GM18867 (cell line): ENCODE results near the gene RB1.
"Not testable (repeated sequence)": the region's sequence is repeated elsewhere in the genome, so short reads cannot be mapped to it uniquely, and the experiment has no call there.

Experiments used
- ATAC-seq: cut with Tn5 transposase; IDR thresholded peaks from one replicate; pipeline ENCODE4 v1.9.1; 2021; ENCODE audit warnings: mild to moderate bottlenecking, moderate library complexity; ENCODE audit not compliant: unreplicated experiment

RB1 gene

DNA sequence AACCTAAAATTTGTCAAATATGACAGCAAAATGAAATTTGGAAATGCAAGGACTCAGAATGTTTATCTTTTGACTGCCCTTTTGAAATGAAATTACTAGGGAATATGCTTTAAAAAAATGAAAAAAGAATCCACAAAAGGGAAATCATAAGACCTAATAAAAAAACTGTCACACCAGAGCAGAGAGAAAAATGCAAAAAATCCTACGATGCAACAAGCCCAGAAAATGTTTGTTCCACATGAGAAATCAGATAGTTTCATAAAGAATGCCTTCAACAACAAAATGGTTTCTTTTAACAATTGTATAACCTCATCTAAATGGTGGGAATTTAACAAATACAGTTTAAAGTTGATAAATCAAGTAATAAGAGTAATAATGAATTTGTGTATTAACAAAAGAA, 101.4 kb downstream of the RB1 start:
- no peak for ATAC-seq

DNA sequence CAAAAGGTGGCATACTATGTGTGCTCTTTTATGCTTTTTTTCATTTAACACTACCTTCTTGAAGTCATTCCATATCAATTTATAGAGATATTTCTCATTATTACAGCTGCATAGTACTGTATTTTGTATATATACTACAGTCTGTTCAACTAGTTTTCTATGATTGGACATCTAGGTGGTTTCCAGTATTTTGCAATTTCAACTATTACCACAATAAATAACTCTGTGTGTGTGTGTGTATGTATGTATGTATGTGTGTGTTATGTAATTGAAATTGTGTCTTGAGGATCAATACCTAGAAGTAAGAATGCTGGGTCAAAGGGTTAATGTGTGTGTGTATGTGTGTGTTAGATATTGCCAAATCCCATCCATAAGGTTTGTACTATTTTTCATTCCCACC, 102.3 kb downstream of the RB1 start:
- no peak for ATAC-seq

DNA sequence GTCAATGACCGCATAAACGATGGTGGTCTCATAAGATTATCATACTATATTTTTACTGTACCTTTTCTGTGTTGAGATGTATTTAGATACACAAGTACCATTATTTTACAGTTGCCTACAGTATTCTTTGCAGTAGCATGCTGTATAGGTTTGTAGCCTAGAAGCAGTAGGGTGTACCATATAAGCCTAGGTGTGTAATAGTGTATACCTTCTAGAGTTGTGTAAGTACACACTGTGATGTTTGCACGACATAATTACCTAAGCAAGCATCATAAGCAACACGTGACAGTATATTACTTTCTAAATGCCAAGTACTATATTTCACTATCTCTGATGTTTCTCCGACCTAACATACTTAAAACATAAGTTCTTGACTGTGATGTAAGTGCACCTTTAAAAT, 106.6 kb downstream of the RB1 start:
- no peak for ATAC-seq

DNA sequence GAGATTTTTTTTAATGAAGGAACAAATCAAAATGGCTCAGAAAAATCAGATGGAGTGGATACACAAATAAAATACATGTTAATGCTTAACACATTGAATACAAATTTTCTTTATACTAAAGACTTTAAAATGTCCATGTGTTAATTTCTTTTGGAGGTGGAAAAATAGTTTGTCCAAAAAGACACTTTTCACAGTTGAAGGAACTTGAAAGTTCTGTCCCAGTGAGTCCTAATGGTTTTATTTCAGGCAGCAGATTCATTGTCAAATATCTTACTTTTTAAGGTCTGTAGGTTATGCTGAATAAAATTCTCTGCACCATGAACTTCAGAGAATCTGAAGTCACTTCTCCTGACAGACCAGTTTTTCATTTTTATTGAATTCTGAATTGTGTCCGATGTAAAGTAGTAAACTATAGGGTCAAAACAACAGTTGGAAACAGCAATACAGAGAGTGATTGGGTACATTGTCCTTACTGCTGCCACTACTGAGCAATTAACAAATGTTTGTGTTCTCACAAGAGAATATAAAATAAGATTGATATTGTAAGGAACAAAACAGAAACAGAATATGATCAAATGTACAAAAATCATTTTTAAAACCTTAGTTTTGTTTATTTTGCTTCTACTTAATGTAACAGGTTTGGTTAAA, 107.7 kb downstream of the RB1 start:
- no peak for ATAC-seq

DNA sequence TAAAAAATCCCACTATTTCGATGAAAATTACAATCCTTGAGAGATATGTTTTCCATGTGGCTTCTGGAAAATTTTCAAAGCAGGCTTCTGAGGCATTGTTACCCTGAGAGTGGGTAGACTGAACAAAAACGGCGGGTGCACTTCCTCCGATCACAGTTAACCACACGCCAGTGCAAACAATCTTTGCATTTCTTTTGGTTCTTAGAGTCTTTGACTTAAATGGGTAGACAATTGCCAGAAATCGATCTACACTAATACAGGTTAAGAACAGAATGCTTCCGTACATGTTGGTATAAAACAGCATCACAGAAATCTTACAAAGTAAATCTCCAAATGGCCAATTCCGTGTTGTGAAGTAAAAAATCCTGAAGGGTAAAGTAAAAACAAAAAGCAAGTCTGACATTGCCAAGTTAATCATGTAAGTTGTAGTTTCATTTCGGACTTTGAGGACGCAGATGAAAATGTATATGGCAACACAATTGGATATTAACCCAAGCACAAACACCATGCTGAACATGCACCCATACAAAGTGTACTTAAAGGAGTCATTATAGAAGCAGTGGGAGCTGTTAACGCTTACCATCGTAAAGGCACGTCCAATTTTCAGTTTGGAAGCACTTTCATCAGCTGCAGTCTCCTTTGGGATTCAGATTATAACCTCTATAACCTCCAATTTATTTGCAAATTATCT, 108.4 kb downstream of the RB1 start:
- ATAC-seq = no peak

DNA sequence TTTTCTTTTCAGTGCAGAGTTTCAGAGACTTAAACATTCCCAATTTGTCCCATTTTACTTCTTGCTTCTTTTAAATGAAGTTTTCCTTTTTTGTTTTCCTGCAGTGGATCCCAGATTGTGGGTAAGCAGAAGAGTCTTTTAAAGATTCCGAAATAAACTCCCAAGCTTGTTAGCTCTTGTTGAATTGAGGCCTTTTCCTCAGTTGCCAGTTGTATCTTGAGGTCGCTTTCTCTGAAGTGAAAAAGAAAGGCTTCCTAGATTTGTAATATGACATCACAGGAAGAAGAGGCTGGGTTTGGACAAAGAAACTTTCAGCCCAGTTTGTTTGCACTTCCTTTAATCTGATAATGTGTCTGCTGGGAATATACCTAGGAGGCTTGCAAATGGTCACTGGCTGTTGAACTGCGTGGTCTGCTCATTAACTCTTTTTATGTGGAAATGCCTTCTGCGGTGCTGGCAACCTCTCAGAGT, 109.4 kb downstream of the RB1 start, which contains the start of gene LPAR6:
LPAR6 (minus strand) TSS at position 233 of the 471 bp plus-strand sequence. CDS start 690 bp downstream, outside the sequence.
- ATAC-seq = no peak

DNA sequence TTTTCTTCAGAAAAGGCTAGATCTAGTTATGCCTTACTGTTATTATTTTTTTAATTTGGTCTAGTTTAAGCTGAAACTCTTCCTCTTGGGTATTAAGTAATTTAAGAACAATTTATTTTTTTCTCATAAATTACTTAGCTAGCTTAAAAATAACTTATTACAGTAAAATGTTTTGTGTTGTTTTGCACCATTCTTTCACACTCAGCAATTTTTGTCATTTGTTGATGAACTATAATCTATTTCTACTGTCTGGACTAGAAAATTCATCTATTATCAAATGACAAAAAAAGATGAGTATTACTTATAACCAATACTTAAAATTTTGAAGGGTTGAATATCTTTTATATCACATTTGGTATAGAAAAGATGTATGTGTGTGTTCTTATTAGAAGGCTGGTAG, 111.0 kb downstream of the RB1 start:
- no peak for ATAC-seq

DNA sequence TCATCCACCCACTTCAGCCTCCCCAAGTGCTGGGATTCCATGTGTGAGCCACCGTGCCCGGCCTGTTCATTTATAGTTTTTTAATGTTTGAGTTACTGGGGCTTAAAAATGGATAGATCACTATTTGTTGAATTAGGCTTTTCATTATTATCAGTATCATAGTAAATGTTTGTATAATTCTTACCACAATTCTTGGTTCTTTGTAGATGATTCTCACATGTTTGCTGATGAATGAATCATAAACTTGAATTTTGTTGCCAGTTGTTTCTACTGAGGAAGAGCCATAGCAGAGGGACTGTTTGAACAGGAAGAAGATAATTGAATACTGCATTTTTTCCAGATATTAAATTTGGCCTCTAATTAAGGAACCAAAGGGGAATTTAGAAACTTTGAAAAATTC, 112.0 kb downstream of the RB1 start:
- no peak for ATAC-seq

DNA sequence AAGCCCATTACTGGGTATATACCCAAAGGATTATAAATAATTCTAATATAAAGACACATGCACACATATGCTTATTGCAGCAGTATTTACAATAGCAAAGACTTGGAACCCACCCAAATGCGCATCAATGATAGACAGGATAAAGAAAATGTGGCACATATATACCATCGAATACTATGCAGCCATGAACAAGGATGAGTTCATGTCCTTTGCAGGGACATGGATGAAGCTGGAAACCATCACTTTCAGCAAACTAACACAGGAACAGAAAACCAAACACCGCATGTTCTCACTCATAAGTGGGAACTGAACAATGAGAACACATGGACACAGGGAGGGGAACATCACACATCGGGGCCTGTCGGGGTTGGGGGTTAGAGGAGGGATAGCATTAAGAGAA, 118.5 kb downstream of the RB1 start:
- not testable (repeated sequence) for ATAC-seq

DNA sequence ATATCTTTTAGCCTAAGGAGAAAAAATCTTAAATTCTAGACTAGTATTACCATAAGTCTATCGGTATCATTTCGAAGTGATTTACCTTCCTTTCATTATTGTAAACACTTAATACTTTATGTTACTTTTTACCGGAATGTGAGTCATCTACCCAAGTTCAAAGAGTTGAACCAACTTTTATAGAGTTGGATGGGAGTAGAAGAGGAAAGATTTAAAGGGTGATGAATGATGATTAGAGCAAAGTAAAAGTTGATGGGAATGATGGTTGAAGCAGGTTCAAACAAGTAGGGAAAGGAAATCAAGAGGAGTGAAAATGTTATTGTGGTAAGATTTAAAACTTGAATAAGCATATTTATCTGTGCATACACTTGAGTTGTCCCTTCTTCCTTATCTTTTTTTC, 120.7 kb downstream of the RB1 start:
- ATAC-seq = no peak

DNA sequence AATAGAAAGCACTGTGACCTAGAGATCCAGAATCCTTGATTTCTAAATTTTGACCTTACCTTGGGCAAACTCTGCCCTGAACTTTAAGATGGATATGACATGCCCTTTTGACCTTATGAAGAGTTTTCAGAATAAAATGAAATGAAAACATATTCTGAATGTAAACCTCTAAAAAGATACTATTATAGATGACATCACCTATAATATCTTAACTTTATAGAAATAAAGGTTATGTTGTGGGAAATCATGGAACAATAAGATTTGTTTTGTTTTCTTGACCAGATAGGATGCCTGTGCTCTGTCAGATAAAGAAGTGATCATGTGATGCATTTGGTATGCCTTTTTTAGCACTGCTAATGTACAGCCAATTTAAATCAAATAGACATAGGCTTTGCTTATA, 122.5 kb downstream of the RB1 start:
- no peak for ATAC-seq

DNA sequence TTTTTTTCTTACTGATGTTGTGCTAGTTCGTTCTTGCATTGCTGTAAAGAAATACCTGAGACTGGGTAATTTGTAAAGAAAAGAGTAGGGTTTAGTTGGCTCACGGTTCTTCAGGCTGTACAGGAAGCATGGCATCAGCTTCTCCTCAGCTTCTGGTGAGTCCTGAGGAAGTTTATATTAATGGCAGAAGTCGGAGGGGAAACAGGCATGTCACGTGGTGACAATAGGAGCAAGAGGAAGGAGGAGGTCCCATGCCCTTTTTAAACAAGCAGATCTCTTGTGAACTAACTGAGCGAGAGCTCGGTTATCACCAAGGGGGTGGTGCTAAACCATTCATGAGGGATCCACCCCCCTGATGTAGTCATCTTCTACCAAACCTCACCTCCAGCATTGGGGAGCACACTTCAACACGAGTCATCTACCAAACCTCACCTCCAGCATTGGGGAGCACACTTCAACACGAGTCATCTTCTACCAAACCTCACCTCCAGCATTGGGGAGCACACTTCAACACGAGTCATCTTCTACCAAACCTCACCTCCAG, 123.3 kb downstream of the RB1 start:
- ATAC-seq = not testable (repeated sequence)

DNA sequence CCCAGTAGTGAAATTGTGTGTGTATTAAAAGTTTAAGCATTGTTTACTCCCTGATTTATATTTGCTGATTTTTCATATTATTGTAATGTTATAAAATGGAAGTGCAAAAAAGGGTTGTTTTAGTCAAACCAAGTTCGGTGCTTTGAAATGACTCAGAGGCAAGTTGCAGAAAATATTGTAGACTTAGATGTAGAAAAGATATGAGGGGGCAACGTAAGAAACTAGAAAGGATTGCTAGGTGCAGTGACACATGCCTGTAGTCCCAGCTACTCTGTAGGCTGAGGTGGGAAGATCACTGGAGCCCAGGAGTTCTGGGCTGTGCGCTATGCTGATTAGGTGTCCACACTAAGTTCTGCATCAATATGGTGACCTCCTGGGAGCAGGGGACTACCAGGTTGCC, 125.5 kb downstream of the RB1 start:
- ATAC-seq = no peak

DNA sequence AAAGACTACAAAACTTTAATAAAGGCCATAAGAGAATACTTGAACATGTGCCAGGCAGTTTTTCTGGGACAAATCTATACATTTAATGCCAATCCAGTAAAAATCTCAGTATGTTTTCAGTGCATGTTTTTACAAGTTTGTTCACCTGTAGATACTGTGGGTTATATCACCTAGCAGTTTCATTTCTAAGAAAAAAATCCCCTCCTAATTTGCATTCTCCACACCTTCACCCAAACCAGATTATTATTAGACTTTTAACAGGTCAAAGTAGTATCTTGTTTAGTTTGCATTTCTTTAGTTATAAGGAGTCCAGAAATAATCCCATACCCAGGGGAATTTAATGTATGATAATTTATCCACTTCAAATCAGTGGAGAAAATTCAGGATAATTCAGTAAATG, 126.3 kb downstream of the RB1 start:
- ATAC-seq = peak; percentile 79

DNA sequence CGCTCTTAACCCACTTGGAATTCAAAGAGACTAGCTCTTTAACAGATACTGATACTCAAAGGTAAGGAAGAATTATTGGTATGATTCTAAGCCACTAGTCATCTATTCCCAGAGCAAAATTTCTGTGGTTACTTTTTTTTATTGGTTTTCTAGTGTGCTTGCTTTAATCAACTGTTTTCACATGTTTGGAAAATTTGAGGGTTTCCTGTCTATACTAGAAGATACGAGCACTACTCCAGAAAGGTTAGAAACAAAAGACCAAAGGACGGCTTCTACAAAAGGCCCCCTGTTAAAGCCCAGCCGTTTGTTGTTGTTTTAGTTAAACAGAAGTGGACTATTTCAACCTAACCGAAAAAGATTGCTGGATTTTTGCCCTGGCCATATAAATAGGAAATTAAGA, 127.9 kb downstream of the RB1 start:
- no peak for ATAC-seq

DNA sequence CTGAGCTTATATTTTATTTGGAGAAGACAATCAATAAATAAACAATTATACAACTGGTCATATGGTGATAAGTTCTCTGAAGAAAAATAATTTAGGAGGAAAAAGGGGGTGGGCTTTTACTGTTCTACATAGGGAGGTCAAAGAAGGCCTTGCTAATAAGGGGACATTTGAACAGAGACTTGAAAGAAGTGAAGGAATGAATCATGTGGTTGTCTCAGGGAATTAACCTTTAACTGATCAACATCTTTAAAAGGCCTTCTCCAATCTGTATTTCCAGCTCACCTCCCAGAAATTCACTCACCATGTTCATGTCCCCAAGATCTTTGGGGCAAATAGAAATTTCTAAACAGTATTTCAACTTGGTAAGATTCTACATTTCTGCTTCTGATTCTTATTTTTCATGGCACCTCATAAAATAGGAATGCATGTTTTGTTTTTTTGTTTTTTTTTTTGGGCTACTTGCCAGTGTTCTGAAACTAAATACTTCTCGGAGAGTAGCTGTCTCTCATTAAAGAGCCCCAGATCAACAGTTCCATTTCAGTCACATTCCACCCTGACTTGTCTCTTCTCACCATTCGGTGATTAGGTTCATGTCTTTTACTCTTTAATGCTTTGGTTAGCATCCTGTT, 128.6 kb downstream of the RB1 start:
- ATAC-seq = no peak

DNA sequence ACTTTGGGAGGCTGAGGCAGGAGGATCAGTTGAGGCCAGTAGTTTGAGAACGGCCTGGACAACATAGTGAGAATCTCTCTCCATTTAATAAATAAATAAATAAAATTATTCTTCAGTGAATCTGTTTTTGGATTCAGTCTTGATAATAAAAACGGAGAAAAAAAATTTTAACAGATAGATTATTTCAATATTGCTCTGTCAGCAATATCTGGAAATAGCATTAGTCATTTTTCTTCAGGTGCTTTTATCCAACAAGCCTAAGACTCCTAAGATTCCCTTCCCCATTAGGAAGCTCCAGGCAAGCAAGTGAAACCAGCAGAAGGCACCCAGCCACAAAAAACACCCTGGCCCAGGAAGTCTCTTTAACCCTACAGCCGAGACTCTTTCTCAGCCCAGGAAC, 130.6 kb downstream of the RB1 start:
- no peak for ATAC-seq

DNA sequence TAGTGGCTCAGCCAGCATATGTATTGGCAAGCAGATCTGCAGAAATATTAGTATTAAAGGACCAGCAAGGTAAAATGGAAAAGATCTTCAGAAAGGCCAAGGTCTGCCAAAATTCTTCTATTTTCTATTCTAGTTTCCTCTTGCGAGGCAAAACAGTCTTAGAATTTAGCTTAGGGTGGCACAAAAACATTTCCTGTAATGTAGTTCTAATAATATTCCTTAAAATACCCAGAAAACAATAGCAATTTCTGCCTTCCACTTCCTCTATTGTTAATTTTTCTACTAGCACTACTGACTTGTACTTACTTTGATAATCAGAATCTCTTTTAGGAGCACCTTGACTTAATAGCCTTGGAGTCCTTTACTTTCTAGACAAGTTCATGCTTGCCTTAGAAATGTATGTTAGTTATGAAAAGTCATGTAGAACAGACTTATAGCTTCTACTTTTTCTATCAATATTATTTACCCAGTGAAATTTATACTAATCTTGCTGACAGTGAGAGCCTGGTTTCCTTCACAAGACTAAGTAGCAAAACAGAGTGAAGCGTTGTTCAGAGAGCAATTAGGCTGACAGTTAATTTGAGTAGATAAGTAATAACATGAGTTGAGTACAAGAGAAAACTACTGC, 133.2 kb downstream of the RB1 start:
- ATAC-seq = no peak

DNA sequence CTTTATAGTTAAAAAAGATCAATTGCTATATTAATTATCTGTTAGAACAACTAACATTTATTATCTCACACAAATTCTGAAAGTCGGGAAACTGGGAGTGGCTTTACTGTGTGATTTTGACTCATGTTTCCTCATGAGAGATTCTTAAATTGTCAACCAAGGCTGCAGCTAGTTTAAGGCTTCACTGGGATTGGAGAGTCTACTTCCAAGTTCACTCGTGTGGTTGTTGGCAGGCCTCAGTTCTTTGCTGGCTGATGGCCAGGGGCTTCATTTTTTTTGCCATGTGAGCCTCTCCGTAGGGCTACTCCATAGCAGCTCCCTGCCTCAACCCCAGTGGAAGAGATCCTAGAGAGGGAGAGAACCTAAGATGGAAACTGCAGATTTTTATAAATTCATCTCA, 133.8 kb downstream of the RB1 start:
- ATAC-seq = no peak

DNA sequence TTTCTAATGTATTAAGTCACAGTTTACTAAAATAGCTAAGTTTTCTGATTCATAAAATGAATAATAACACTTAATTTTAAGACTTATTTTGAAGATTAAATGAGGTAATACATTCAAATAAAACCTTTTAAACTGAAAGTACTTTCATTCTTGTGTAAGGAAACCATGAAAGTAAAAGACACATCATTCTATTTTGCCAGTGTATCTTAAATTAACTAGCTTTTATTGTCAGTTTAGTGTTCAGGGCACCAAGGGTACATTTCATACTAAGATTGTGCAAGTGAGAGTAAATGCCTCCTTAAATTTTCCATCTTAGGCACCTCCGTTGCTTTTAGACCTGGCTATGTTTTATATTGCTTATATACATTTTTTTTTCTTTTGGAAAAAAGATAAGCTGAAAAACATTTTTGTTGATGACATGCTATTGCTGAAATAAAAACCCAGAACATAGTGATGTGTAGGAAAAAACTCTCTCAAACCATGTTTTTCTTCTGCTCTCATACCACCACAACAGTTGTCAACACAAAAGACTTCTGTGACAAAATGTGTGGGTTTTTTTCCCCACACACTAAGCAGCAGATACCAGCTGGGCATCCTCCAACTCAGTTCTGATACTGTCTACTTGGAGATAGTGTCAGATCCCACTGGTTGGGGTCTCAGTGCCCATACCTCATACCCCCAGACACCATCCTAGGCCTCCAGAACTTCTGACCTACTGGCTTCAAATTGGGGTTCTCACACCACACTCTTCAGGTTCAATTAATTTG, 140.1 kb downstream of the RB1 start:
- no peak for ATAC-seq

DNA sequence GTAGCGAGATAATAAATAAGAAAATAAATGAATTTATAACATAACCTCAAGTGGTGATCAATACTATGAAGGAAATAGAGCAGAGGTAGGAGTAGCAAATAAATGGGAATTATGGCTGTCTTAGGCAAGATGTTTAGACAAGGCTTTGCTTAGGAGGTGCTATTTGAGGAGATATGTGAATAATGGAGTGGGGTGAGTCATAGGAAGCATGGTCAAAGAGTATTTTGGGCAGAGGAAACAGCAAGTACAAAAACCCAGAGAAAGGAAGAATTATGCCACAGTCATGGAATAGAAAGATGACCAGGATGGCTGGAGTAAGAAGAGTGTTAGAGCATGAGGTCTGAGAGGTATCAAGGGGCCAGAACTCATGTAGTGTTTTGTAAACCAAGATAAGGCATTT, 142.9 kb downstream of the RB1 start:
- ATAC-seq = no peak
